HepG2 (cell line): Measurements from ENCODE around the gene SERPINA9. TPM values are rescaled to one million over a fixed set of nuclear protein-coding genes. Genes with fewer than 3 reads are reported as not detected.

Experiments
- ERF ChIP-seq: IDR thresholded peaks from 2 replicates; pipeline ENCODE4 v1.6.1; 2018; ENCODE audit warnings: missing biosample characterization, missing genetic modification reagents
- KLF13 ChIP-seq: sonication (generic); formaldehyde crosslinking; IDR thresholded peaks from 2 replicates; pipeline ENCODE4 v1.4.0; 2020; ENCODE audit warnings: mild to moderate bottlenecking, missing genetic modification reagents
- KMT2B ChIP-seq: IDR thresholded peaks from 2 replicates; pipeline ENCODE4 v1.6.1; 2016; ENCODE audit warnings: missing genetic modification reagents, missing compliant biosample characterization
- MED1 ChIP-seq: sonication (generic); formaldehyde crosslinking; IDR thresholded peaks from 2 replicates; pipeline ENCODE4 v1.4.0; 2020; ENCODE audit warnings: missing genetic modification reagents
- NFIC ChIP-seq: IDR thresholded peaks from 2 replicates; pipeline ENCODE4 v1.6.1; 2012; ENCODE audit warnings: mild to moderate bottlenecking, low read length, inconsistent platforms
- ONECUT2 ChIP-seq: sonication (generic); formaldehyde crosslinking; IDR thresholded peaks from 2 replicates; pipeline ENCODE4 v1.4.0; 2020; ENCODE audit warnings: missing genetic modification reagents
- POGZ ChIP-seq: sonication (generic); formaldehyde crosslinking; IDR thresholded peaks from 2 replicates; pipeline ENCODE4 v1.4.0; 2020; ENCODE audit warnings: mild to moderate bottlenecking, missing genetic modification reagents
- THAP9 ChIP-seq: sonication (generic); formaldehyde crosslinking; IDR thresholded peaks from 2 replicates; pipeline ENCODE4; 2020; ENCODE audit warnings: missing genetic modification reagents, mild to moderate bottlenecking, borderline replicate concordance
- ZFP82 ChIP-seq: sonication (generic); formaldehyde crosslinking; IDR thresholded peaks from 2 replicates; pipeline ENCODE4 v1.5.1; 2020; ENCODE audit warnings: mild to moderate bottlenecking, missing genetic modification reagents, borderline replicate concordance
- ZMYM4 ChIP-seq: sonication (generic); formaldehyde crosslinking; IDR thresholded peaks from 2 replicates; pipeline ENCODE4 v1.8.1; 2023; ENCODE audit warnings: mild to moderate bottlenecking, missing genetic modification reagents
- ZNF460 ChIP-seq: sonication (generic); formaldehyde crosslinking; IDR thresholded peaks from 2 replicates; pipeline ENCODE4 v1.5.1; 2020; ENCODE audit warnings: missing genetic modification reagents, mild to moderate bottlenecking, borderline replicate concordance
- ZNF503 ChIP-seq: sonication (generic); formaldehyde crosslinking; IDR thresholded peaks from 2 replicates; pipeline ENCODE4 v1.4.0; 2020; ENCODE audit warnings: missing genetic modification reagents
- ZNF605 ChIP-seq: sonication (generic); formaldehyde crosslinking; IDR thresholded peaks from 2 replicates; pipeline ENCODE4 v1.8.0; 2022; ENCODE audit warnings: mild to moderate bottlenecking, missing genetic modification reagents
- ZNF616 ChIP-seq: sonication (generic); formaldehyde crosslinking; IDR thresholded peaks from 2 replicates; pipeline ENCODE4 v1.5.0; 2020; ENCODE audit warnings: low read depth, mild to moderate bottlenecking, missing genetic modification reagents
- ZNF644 ChIP-seq: IDR thresholded peaks from 2 replicates; pipeline ENCODE4 v1.6.1; 2016; ENCODE audit warnings: low read depth
- ZNF773 ChIP-seq: sonication (generic); formaldehyde crosslinking; IDR thresholded peaks from 2 replicates; pipeline ENCODE4 v1.4.0; 2020; ENCODE audit warnings: missing genetic modification reagents, borderline replicate concordance
- ZNF792 ChIP-seq: IDR thresholded peaks from 2 replicates; pipeline ENCODE4 v1.6.1; 2016
- ZSCAN29 ChIP-seq: sonication (generic); formaldehyde crosslinking; conservative IDR thresholded peaks from 2 replicates; pipeline ENCODE4 v1.4.0; 2020; ENCODE audit warnings: mild to moderate bottlenecking, missing genetic modification reagents
- polyA plus RNA-seq, 8 experiments: library from polyadenylated mRNA; depleted of rRNA in 3 of 8; stranded (reverse) in 7 of 8; unstranded in 1 of 8; fragments of >200 nt; fragmentation: Illumina TruSeq in 4 of 8; extraction: Trizol in 4 of 8; gene quantifications; 2 replicates each; pipeline versions ENCODE4 v1.2.1 to v1.2.3, GENCODE V29; 2011 to 2016; ENCODE audit warnings: low read depth in 4 of 8, missing spikeins in 1 of 8, mixed read lengths in 1 of 8; ENCODE audit not compliant: insufficient read depth in 1 of 8
- total RNA-seq, 5 experiments: library from RNA; depleted of rRNA; stranded (reverse); fragments of >200 nt; fragmentation: Illumina TruSeq; extraction: Trizol; gene quantifications; 2 replicates each; pipeline ENCODE4 v1.2.3, GENCODE V29; 2016; ENCODE audit warnings: low read depth in 1 of 5
- TF ChIP-seq, protein P1 (sequence below): sonication (generic); formaldehyde crosslinking; IDR thresholded peaks from 2 replicates; pipeline ENCODE4 v1.4.0; 2020; ENCODE audit warnings: missing genetic modification reagents, borderline replicate concordance
- TF ChIP-seq, protein P2 (sequence below): sonication (generic); formaldehyde crosslinking; IDR thresholded peaks from 2 replicates; pipeline ENCODE4 v1.8.0; 2022; ENCODE audit warnings: low read depth, missing genetic modification reagents

SERPINA9 gene
- total and polyA plus RNA-seq, 2 of the 13 experiments (the other 11 are each of a cell fraction or from before 2014, with no cell fraction given) = 0.21 TPM; not detected in 1

GRCh38 chr14:94522115-94522724 is 46.2 kb upstream of the SERPINA9 start (continued):
- TF ChIP-seq, protein P1, sequence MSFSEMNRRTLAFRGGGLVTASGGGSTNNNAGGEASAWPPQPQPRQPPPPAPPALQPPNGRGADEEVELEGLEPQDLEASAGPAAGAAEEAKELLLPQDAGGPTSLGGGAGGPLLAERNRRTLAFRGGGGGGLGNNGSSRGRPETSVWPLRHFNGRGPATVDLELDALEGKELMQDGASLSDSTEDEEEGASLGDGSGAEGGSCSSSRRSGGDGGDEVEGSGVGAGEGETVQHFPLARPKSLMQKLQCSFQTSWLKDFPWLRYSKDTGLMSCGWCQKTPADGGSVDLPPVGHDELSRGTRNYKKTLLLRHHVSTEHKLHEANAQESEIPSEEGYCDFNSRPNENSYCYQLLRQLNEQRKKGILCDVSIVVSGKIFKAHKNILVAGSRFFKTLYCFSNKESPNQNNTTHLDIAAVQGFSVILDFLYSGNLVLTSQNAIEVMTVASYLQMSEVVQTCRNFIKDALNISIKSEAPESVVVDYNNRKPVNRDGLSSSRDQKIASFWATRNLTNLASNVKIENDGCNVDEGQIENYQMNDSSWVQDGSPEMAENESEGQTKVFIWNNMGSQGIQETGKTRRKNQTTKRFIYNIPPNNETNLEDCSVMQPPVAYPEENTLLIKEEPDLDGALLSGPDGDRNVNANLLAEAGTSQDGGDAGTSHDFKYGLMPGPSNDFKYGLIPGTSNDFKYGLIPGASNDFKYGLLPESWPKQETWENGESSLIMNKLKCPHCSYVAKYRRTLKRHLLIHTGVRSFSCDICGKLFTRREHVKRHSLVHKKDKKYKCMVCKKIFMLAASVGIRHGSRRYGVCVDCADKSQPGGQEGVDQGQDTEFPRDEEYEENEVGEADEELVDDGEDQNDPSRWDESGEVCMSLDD (CRISPR knock-in tag) = no peak
- TF ChIP-seq ERF (CRISPR knock-in tag) = peak; percentile 71
- TF ChIP-seq ZNF792 (CRISPR knock-in tag) = peak; percentile 46; the same call in 1 of the 2 replicates
- peak; percentile 38; the same call in 1 of the 2 replicates for TF ChIP-seq KMT2B
- no peak for TF ChIP-seq KLF13 (CRISPR knock-in tag)
- no peak for TF ChIP-seq ZFP82 (CRISPR knock-in tag)
- peak; percentile 79 for TF ChIP-seq ZMYM4 (CRISPR knock-in tag)
- TF ChIP-seq ONECUT2 (CRISPR knock-in tag) = no peak
- no peak for TF ChIP-seq ZNF773 (CRISPR knock-in tag)
- 0 out of 2 replicates have a peak, but pooled peaks have one; percentile 10 for TF ChIP-seq THAP9 (CRISPR knock-in tag)
- TF ChIP-seq ZNF503 (CRISPR knock-in tag) = peak; percentile 93
- TF ChIP-seq, protein P2, sequence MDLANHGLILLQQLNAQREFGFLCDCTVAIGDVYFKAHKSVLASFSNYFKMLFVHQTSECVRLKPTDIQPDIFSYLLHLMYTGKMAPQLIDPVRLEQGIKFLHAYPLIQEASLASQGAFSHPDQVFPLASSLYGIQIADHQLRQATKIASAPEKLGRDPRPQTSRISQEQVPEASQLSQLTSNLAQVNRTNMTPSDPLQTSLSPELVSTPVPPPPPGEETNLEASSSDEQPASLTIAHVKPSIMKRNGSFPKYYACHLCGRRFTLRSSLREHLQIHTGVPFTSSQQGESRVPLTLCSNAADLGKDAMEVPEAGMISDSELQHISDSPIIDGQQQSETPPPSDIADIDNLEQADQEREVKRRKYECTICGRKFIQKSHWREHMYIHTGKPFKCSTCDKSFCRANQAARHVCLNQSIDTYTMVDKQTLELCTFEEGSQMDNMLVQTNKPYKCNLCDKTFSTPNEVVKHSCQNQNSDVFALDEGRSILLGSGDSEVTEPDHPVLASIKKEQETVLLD = no peak
- no peak for TF ChIP-seq ZNF460
- peak; percentile 73 for TF ChIP-seq POGZ (CRISPR knock-in tag)
- peak; percentile 98 for TF ChIP-seq ZNF644 (CRISPR knock-in tag)
- TF ChIP-seq ZSCAN29 = peak; percentile 81; the same call in 1 of the 2 replicates
- peak; percentile 69; the same call in 1 of the 2 replicates for TF ChIP-seq NFIC
- TF ChIP-seq ZNF605 = peak; percentile 79
- peak; percentile 97 for TF ChIP-seq MED1 (CRISPR knock-in tag)
- TF ChIP-seq ZNF616 (CRISPR knock-in tag) = no peak
